ENCODE results near the gene ASB9.

GRCh38 chrX:15310117-15310516, 40.2 kb upstream of the ASB9 start:
- TF ChIP-seq CTCF (IDR thresholded peaks at IDR 0.05) (no peak), POLR2A (IDR thresholded peaks at IDR 0.05) (no peak)
